ENCODE results near the gene NUP93. TPM values are rescaled to one million over a fixed set of nuclear protein-coding genes. Genes with fewer than 3 reads are reported as not detected.

Gene NUP93
- total RNA-seq, 2 experiments from 2014 or later = 45.6 to 47.2 TPM

DNA sequence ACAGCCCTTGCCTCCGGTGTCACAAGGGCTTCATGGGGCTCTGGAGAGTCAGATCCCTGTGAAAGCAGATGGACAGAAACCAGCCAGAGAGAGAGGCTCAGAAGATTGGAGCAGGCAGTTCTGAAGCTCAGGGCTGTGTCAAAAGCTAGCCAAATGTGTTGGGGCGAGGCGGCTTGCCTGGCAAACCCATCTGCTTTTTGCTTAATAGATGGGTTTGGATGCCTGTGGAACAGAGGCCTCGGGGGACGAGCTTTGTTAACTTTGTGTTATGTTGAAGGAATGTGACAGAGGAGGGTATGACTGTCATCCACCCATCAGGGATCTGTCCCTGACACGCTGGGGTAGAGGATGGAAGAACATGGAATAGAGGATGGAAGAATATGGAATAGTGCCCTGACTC, 114.1 kb downstream of the NUP93 start:
- Histone ChIP-seq H3K4me1 (ENCODE audit: insufficient read depth, low read length) (peaks cover 13% of the 10 kb centered on the region), H3K4me3 (ENCODE audit: low read length) (no peak overlapping the region), H3K9me3 (ENCODE audit: control insufficient read depth in 1 of 2, insufficient read depth in 1 of 2, low read length in 2 of 2) (peaks cover 0 to 3% of the 10 kb centered on the region in 2 experiments), H3K27ac (ENCODE audit: low read depth in 1 of 2, low read length in 2 of 2) (no peak overlapping the region), H3K36me3 (ENCODE audit: insufficient read depth, low read length) (peaks cover 31% of the 10 kb centered on the region), H3K27me3 (ENCODE audit: control insufficient read depth in 1 of 2, insufficient read depth in 2 of 2, low read length in 2 of 2) (no peaks in the 10 kb centered on the region)
- TF ChIP-seq, protein P1, sequence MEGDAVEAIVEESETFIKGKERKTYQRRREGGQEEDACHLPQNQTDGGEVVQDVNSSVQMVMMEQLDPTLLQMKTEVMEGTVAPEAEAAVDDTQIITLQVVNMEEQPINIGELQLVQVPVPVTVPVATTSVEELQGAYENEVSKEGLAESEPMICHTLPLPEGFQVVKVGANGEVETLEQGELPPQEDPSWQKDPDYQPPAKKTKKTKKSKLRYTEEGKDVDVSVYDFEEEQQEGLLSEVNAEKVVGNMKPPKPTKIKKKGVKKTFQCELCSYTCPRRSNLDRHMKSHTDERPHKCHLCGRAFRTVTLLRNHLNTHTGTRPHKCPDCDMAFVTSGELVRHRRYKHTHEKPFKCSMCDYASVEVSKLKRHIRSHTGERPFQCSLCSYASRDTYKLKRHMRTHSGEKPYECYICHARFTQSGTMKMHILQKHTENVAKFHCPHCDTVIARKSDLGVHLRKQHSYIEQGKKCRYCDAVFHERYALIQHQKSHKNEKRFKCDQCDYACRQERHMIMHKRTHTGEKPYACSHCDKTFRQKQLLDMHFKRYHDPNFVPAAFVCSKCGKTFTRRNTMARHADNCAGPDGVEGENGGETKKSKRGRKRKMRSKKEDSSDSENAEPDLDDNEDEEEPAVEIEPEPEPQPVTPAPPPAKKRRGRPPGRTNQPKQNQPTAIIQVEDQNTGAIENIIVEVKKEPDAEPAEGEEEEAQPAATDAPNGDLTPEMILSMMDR (IDR thresholded peaks at IDR 0.05) = no peak
- ATAC-seq (ENCODE audit: poor library complexity) = no peak
- no peak for DNase-seq
- Mint-ChIP-seq H3K4me3 (no peak overlapping the region), H3K27ac (no peak overlapping the region), H3K9me3 (no peaks in the 10 kb centered on the region), H3K27me3 (no peaks in the 10 kb centered on the region), H3K36me3 (ENCODE audit: low read depth) (peaks cover 57% of the 10 kb centered on the region), H3K4me1 (ENCODE audit: low read depth) (peaks cover 19% of the 10 kb centered on the region)
- intact Hi-C loops (cut with DNase I, micrococcal nuclease) = loop anchor here in 1 of 2 experiments (10.0 kb wide), 1 partner anchor 231 kb away; no protein-coding TSS in a partner anchor
- POLR2A ChIA-PET = no interaction called here
- CTCF ChIA-PET = no interaction called here

DNA sequence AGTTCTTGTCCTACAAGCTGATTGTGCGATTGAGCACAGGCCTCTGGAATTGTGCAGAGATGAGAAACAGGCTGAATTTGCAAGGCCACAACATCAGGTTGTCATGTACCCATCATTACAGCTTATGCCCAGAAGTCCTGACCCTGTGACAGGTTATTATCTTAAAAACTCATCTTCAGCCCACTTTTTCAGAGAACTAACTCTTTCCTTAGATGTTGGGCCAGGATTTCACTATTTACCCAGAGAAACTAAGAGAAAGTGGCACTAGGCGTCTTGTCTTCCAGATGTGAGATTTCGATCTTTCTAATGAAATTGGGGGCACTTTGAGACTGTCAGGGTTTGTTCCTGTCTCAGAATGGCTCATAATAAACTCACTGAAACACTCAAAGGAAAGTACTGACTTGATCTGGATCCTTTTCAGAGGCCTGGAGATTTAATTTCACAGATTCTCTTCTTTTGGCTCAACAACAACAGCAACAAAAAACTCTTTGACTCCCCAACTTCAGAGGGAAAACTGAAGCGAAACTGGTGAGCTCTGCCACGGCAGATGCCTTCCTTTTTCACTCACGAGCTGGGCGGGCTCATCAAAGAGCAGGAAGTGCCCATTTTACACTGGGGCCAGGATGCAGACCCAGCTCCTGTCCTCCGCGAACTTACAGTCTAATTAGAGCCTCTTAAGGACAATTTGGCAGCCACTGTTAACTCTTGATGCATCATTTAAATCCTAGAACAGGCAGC, 117.4 kb downstream of the NUP93 start:
- TF ChIP-seq, protein P1 (IDR thresholded peaks at IDR 0.05) = no peak
- Histone ChIP-seq H3K27ac (ENCODE audit: low read depth in 1 of 2, low read length in 2 of 2) (peak overlapping the region in 1 of 2 donors; percentile 50), H3K36me3 (ENCODE audit: insufficient read depth, low read length) (peaks cover 17% of the 10 kb centered on the region), H3K27me3 (ENCODE audit: control insufficient read depth in 1 of 2, insufficient read depth in 2 of 2, low read length in 2 of 2) (no peaks in the 10 kb centered on the region), H3K4me3 (ENCODE audit: low read length) (no peak overlapping the region), H3K9me3 (ENCODE audit: control insufficient read depth in 1 of 2, insufficient read depth in 1 of 2, low read length in 2 of 2) (peaks cover 0 to 3% of the 10 kb centered on the region in 2 experiments), H3K4me1 (ENCODE audit: insufficient read depth, low read length) (peaks cover 18% of the 10 kb centered on the region)
- Mint-ChIP-seq H3K36me3 (ENCODE audit: low read depth) (peaks cover 28% of the 10 kb centered on the region), H3K27me3 (no peaks in the 10 kb centered on the region), H3K4me1 (ENCODE audit: low read depth) (peaks cover 15% of the 10 kb centered on the region), H3K9me3 (no peaks in the 10 kb centered on the region), H3K4me3 (peak overlapping the region; percentile 32), H3K27ac (peak overlapping the region; percentile 87)
- intact Hi-C loops (cut with DNase I, micrococcal nuclease) = loop anchor here in 1 of 2 experiments (10.0 kb wide), 1 partner anchor 227 kb away; no protein-coding TSS in a partner anchor
- ATAC-seq (ENCODE audit: poor library complexity) = peak; percentile 43
- CTCF ChIA-PET = no interaction called here
- peak in 5 of 14 experiments; percentile 17 to 49 (median 31) for DNase-seq
- POLR2A ChIA-PET = interaction anchor here (0.7 kb wide), 1 partner anchor 10 kb away, joined by 3 read pairs; no protein-coding TSS in a partner anchor

DNA sequence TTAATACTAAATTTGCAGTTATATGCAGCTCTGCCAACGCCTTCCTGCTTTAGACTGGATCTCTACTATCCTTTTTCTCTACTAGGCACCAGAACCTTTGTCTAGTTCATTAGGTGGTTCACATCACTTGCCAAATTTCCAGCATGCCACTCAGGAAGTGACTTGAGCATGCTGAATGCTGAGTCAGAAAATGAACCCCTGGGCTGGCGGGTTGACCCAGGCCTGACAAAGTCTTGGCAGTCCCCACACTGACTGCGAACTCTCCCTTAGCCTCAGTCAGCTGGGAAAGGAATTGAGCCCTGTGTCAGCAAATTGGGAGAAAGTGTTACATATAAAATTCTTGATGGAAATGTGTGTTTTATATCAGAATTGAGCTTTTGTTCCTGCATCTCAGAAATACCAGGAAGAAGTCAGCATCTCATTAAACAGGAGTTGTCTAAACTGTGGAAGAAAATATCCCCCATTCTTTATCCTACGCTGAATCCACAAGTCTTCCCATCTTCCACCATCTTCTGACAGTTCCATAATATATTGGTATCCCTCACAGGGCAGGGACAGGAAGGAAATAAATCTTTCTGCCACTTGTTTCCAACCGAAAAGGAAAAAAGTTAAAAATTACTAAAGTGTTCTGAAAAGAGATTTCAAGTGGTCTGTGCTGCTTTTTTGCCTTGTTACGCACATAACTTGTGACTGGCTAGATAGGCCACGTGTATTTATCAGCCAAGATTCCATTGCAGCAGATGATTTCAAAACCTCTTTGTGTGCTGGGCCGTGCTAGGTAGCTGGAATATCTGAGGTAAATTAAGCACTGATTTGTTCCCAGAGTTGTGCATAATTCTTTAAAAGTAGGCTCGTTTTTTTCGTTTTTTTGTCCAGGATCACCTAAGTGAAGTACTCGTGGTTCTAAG, 118.4 kb downstream of the NUP93 start:
- peaks cover 18% of the 10 kb centered on the region for H3K4me1 ChIP-seq (ENCODE audit: insufficient read depth, low read length)
- Mint-ChIP-seq H3K4me1 (ENCODE audit: low read depth) (peaks cover 15% of the 10 kb centered on the region), H3K9me3 (no peaks in the 10 kb centered on the region), H3K27ac (peak overlapping the region; percentile 87), H3K36me3 (ENCODE audit: low read depth) (peaks cover 19% of the 10 kb centered on the region), H3K4me3 (no peak overlapping the region), H3K27me3 (no peaks in the 10 kb centered on the region)
- DNase-seq = no peak
- POLR2A ChIA-PET = interaction anchor here (0.7 kb wide), 1 partner anchor 10 kb away, joined by 3 read pairs; no protein-coding TSS in a partner anchor
- no peaks in the 10 kb centered on the region for H3K27me3 ChIP-seq (ENCODE audit: control insufficient read depth in 1 of 2, insufficient read depth in 2 of 2, low read length in 2 of 2)
- H3K27ac ChIP-seq (ENCODE audit: low read depth in 1 of 2, low read length in 2 of 2) = no peak overlapping the region
- H3K9me3 ChIP-seq (ENCODE audit: control insufficient read depth in 1 of 2, insufficient read depth in 1 of 2, low read length in 2 of 2) = peaks cover 0 to 3% of the 10 kb centered on the region in 2 experiments
- peaks cover 9% of the 10 kb centered on the region for H3K36me3 ChIP-seq (ENCODE audit: insufficient read depth, low read length)
- TF ChIP-seq, protein P1 (IDR thresholded peaks at IDR 0.05) = no peak
- CTCF ChIA-PET = no interaction called here
- H3K4me3 ChIP-seq (ENCODE audit: low read length) = no peak overlapping the region
- ATAC-seq (ENCODE audit: poor library complexity) = no peak
- intact Hi-C loops (cut with DNase I, micrococcal nuclease) = loop anchor here in 1 of 2 experiments (10.0 kb wide), 1 partner anchor 227 kb away; no protein-coding TSS in a partner anchor

Measured in CD4-positive, alpha-beta T cell (primary cell).